A549 (cell line): ENCODE data around the gene TMEM205.

Experiments
- CEBPB ChIP-seq, 2 experiments: fragments of >200 bp in 1 of 2; sonication (Bioruptor Twin) in 1 of 2; formaldehyde crosslinking in 1 of 2; IDR thresholded peaks; 2 replicates each; pipeline ENCODE4 v1.6.1; 2012 to 2016
- CTCF ChIP-seq: fragments of >200 bp; sonication (Bioruptor Twin); formaldehyde crosslinking; IDR thresholded peaks from 3 replicates; pipeline ENCODE4 v1.5.1; 2016
- JUN ChIP-seq, 2 experiments: fragments of >200 bp; sonication (Bioruptor Twin); formaldehyde crosslinking; IDR thresholded peaks; 2 replicates in 1 of 2; 3 replicates in 1 of 2; pipeline ENCODE4 v1.6.1; 2016 to 2017
- JUNB ChIP-seq: fragments of >200 bp; sonication (Bioruptor Twin); formaldehyde crosslinking; IDR thresholded peaks from 2 replicates; pipeline ENCODE4 v1.6.1; 2016
- MAFK ChIP-seq: fragments of 450-650 bp; IDR thresholded peaks from 2 replicates; pipeline ENCODE4 v1.6.1; 2014; ENCODE audit not compliant: partially characterized antibody
- MYC ChIP-seq: IDR thresholded peaks from 2 replicates; pipeline ENCODE4 v1.6.1; 2012; ENCODE audit warnings: mild to moderate bottlenecking, inconsistent platforms, low read length, improper control_type of control experiment, borderline replicate concordance
- PHF8 ChIP-seq: fragments of 200-600 bp; sonication (generic); IDR thresholded peaks from 2 replicates; pipeline ENCODE4 v1.6.1; 2016; ENCODE audit warnings: low read depth, mild to moderate bottlenecking, antibody characterized with exemption, moderate library complexity, borderline replicate concordance
- POLR2A ChIP-seq: IDR thresholded peaks from 2 replicates; pipeline ENCODE4 v1.6.1; 2012; ENCODE audit warnings: mild to moderate bottlenecking, low read length
- RCOR1 ChIP-seq: fragments of 150-350 bp; IDR thresholded peaks from 2 replicates; pipeline ENCODE4 v1.6.1; 2014; ENCODE audit warnings: antibody characterized with exemption, low read length, low read depth
- REST ChIP-seq: fragments of 200-600 bp; sonication (generic); IDR thresholded peaks from 2 replicates; pipeline ENCODE4 v1.6.1; 2016; ENCODE audit warnings: antibody characterized with exemption, mild to moderate bottlenecking, moderate library complexity
- USF2 ChIP-seq: fragments of 450-650 bp; IDR thresholded peaks from 2 replicates; pipeline ENCODE4 v1.6.1; 2014; ENCODE audit warnings: antibody characterized with exemption
- ZFP36 ChIP-seq: fragments of 450-650 bp; IDR thresholded peaks from 2 replicates; pipeline ENCODE4 v1.6.1; 2014; ENCODE audit warnings: borderline replicate concordance; ENCODE audit not compliant: partially characterized antibody
- TF ChIP-seq, protein P1 (sequence below): IDR thresholded peaks from 2 replicates; pipeline ENCODE4 v1.6.1; 2012
- TF ChIP-seq, protein P2 (sequence below): IDR thresholded peaks from 2 replicates; pipeline ENCODE4 v1.6.1; 2012

- TF ChIP-seq, protein P1, sequence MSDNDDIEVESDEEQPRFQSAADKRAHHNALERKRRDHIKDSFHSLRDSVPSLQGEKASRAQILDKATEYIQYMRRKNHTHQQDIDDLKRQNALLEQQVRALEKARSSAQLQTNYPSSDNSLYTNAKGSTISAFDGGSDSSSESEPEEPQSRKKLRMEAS = no peak
- TF ChIP-seq CTCF = no peak
- no peak for TF ChIP-seq JUN (IDR thresholded peaks at IDR 0.05)
- TF ChIP-seq ZFP36 = no peak
- TF ChIP-seq POLR2A = no peak
- no peak for TF ChIP-seq MYC
- TF ChIP-seq REST = no peak
- TF ChIP-seq JUNB = no peak
- TF ChIP-seq USF2 = no peak
- no peak for TF ChIP-seq RCOR1
- no peak for TF ChIP-seq MAFK
- TF ChIP-seq PHF8 = no peak
- no peak for TF ChIP-seq CEBPB (IDR thresholded peaks at IDR 0.05)
- TF ChIP-seq, protein P2, sequence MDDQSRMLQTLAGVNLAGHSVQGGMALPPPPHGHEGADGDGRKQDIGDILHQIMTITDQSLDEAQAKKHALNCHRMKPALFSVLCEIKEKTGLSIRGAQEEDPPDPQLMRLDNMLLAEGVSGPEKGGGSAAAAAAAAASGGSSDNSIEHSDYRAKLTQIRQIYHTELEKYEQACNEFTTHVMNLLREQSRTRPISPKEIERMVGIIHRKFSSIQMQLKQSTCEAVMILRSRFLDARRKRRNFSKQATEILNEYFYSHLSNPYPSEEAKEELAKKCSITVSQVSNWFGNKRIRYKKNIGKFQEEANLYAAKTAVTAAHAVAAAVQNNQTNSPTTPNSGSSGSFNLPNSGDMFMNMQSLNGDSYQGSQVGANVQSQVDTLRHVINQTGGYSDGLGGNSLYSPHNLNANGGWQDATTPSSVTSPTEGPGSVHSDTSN = no peak
Observed at GRCh38 chr19:11364296-11364904, 18.3 kb upstream of the TMEM205 start.
